CD4-positive, alpha-beta T cell treated with Interleukin-4 for 1 hour (primary cell): Measurements from ENCODE around the gene C2CD2L.
"Not testable (repeated sequence)": the region's sequence is repeated elsewhere in the genome, so short reads cannot be mapped to it uniquely, and the experiment has no call there.

ENCODE experiments used
- DNase-seq, 2 donors: peaks; one replicate each; pipeline ENCODE4 v3.0.0-alpha.2; 2020 to 2022

Gene C2CD2L

DNA sequence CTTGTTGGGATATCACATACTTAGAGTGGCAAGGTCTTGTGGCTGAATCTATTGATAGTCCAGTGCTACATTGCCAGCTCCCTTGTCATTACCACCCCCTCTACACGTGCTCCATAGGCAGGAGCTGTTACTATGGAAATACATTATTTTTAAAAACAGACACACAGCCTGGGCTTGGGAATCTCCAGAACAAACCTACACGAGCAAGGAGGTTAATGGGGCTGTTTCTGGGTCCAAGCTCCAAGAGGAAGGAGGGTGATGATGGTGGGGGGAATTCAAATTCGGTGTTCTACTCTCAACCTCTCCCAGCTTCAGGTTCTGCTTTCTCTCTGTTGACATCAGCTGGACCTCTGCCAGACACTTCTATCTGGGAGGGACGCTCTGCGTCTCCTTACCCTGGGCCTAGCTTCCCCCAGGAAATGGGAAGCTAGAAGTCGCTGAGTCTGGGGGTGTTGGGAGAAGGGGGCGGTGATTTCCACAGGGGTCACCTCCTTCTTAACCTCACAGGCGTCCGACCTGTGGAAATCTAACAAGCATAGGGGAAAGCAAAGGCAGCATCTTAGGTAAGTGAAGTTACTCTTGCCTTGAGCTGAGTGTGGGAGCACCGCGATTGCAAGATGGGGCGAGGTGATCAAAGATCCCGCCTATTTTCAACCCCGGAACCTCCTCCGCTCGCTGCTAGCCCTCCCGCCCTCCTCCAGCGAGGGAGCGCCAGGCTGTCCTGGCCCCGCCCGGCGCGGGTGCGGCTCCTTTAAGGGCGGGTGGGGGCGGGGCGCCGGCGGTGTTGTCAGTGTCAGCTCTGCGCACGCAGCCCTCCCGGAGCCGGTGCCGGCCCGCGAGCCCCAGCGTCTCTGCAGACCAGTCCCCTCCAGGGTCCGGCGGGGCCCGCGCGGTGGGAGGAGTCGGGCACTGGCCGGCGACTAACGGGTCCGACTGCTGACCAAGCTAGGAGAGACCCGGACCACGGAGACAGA is at the start of gene C2CD2L:
TSS of gene C2CD2L (plus strand) at position 781 of the 974 bp plus-strand sequence. CDS start 398 bp downstream, outside the sequence.
- peak; percentile 90 to 92 for DNase-seq

DNA sequence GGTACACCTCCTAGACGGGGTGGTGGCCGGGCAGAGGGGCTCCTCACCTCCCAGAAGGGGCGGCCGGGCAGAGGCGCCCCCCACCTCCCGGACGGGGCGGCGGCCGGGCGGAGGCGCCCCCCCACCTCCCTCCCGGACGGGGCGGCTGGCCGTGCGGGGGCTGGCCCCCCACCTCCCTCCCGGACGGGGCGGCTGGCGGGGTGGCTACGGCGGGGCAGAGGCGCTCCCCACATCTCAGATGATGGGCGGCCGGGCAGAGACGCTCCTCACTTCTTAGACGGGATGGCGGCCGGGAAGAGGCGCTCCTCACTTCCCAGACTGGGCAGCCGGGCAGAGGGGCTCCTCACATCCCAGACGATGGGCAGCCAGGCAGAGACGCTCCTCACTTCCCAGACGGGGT is 48.0 kb upstream of the C2CD2L start:
- not testable (repeated sequence) for DNase-seq

- no peak for DNase-seq
Measured at GRCh38 chr11:119061256-119061655, 45.9 kb upstream of the C2CD2L start.

GRCh38 chr11:119062779-119063178 is 44.4 kb upstream of the C2CD2L start:
- no peak for DNase-seq

GRCh38 chr11:119065369-119065768 is 41.8 kb upstream of the C2CD2L start:
- DNase-seq = peak; percentile 60 to 68

DNA sequence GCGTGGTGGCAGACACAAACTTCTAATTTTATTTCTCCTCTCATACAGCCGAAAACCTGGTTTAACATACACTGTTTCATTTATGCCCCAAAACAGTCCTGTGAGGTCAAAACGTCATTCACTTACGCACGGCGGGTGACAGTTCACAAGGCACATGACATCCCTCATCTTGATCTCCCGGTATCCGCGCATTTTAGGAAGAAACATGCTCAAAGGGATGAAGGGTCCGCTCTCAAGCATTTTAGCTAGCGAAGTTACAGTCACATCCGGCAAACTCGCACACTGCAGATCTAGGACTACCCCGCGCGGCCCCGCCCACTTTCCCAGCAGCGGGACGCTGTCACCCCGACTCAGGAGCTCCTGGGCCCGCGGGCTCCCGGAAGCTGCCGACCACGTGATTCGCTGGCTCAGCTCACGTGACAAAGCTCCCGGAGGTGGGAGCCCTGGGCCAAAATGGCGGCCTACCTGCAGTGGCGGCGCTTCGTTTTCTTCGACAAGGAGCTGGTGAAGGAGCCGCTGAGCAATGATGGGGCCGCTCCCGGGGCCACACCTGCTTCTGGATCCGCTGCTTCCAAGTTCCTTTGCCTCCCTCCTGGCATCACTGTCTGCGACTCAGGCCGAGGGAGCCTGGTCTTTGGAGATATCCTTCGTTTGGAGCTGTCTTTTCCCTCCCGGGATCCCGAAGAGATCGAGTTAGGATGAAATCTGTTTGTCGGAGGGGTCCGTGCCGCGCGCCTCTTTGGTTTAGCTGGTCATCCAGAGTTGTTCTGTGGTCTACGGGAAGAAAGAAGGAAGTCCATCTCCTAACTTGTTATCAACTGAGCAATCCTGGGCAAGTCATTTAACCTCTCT is 39.5 kb upstream of the C2CD2L start, which contains the start of gene VPS11:
TSS of gene VPS11 (plus strand) at position 448 of the 852 bp plus-strand sequence. CDS start at position 454, 6 bp downstream.
- DNase-seq = peak; percentile 97

DNA sequence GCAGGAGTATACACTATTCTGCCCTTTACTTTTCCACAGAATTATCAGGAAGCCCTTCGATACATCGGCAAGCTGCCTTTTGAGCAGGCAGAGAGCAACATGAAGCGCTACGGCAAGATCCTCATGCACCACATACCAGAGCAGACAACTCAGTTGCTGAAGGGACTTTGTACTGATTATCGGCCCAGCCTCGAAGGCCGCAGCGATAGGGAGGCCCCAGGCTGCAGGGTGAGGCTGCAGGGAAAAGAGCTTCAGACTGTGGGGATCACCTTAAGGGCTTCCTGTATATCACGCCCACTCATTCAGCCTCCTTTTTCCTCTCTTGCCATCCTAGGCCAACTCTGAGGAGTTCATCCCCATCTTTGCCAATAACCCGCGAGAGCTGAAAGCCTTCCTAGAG is 29.3 kb upstream of the C2CD2L start:
- DNase-seq = no peak

GRCh38 chr11:119078675-119079420 is 28.3 kb upstream of the C2CD2L start:
- no peak for DNase-seq

DNA sequence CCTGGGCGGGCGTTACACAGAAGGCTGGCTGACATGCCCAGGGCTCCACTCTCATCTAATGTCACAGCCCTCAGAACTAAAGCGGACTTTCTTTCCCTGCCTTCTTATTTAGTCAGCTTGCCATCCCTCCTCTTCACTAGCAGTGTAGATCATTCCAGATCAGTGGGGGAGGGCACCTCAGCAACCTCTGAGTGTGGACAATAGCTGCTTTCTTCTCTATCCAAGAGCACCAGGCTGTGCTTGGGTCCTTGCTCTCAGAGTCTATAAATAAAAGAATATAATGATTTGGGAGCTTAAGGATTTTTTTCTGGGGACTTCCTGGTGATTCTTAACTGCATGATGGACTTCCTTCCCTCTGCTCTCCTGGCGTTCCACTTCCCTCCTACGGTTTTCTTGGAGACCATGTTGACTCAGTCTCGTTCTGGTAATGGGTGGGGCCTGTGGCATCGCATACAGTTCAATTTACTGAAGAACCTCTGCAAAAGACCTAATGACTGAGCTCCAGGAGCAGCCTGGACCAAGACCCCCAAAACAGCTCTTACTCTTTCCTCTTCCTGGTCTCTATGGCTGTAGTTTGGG is 25.4 kb upstream of the C2CD2L start:
- DNase-seq = no peak

- peak; percentile 93 to 94 for DNase-seq
Measured at GRCh38 chr11:119084663-119085436, 22.3 kb upstream of the C2CD2L start, which contains the start of gene HMBS. Gene HMBS, plus strand, starts transcription at chr11:119084881. Its CDS starts 153 bp downstream, at chr11:119085034.

DNA sequence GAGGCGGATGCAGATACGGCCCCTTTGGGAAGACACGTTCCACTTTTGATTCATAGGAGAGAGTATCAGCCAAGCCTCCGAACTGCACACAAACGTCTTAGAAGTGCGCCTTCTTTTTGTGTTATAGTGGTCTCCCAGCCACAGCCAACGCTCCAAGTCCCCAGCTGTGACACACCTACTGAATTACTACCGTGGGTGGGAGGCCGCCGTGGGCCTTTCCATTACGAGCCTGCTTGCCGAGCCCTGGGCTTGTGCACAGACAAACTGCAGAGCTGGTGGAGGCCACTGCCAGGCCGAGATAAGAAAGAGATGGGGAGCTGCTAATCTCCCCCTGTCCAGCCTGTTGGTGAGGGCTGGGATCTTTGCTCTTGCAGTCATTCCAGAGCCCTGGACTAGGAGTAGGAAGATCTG is 21.7 kb upstream of the C2CD2L start:
- no peak for DNase-seq

GRCh38 chr11:119087123-119087522 is 20.0 kb upstream of the C2CD2L start:
- DNase-seq = no peak

- no peak for DNase-seq
Measured at GRCh38 chr11:119087747-119088241, 19.4 kb upstream of the C2CD2L start.

- DNase-seq = no peak
Measured at GRCh38 chr11:119088406-119088805, 18.7 kb upstream of the C2CD2L start.

- DNase-seq = no peak
Measured at GRCh38 chr11:119089319-119089718, 17.8 kb upstream of the C2CD2L start.

GRCh38 chr11:119091178-119091577 is 16.0 kb upstream of the C2CD2L start:
- no peak for DNase-seq

DNA sequence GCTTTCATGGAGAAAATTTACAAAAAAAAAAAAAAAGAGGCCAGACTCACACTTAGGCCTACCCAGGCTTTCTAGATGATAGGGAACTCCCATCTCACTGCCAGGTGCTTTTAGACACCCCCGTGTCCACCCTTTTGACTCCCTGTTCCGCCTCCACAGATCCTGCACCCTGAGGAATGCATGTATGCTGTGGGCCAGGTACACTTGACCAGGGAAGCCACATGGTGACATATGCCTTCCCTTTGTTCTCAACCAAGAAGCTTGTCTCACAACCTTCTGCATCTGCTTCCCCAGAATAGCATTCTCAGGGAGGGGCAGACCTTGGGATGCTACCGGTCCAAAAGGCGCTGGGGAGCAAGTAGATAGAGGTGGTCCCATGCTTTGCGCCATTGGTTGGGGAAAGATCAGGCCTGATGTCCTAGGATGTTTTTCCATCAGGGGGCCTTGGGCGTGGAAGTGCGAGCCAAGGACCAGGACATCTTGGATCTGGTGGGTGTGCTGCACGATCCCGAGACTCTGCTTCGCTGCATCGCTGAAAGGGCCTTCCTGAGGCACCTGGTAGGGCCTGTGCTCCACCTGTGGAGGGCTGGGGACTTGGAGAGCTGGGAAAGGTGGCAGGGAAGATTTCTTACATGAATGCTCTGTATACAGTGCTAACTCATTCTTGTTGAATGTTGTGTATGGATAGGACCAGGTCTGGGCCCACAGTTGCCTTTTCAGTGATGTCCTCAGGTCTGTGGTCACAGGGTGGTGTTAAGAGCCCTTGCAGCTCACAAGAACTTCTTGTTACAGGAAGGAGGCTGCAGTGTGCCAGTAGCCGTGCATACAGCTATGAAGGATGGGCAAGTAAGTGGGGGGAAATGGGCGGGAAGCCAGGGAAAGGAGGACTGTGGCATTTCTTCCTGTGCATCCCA is 14.9 kb upstream of the C2CD2L start:
- no peak for DNase-seq

- no peak for DNase-seq
Measured at GRCh38 chr11:119092880-119093842, 14.0 kb upstream of the C2CD2L start.
